ENCODE results near the gene UBE4A.

DNA sequence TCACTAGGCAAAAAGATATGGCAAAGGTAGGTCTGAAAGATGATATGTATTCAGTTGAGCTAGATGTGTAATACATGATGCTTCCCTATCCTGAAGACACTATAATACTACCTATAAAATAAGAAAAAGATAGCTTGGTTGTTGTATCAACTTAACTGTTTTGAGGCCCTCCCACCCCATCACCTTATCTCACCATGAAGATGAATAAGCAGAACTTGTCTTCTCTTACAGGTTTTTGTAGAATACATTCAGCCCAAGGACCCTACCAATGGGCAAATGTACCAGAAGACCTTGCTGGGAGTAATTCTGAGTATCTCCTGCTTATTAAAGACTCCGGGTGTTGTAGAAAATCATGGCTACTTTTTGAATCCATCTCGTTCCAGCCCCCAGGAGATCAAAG, 13.9 kb downstream of the UBE4A start:
- TF ChIP-seq EP300 (IDR thresholded peaks at IDR 0.05; ENCODE audit: borderline replicate concordance in 1 of 2, control insufficient read depth in 1 of 2, low read depth in 2 of 2, low read length in 2 of 2) = no peak
- TF ChIP-seq, protein P1, sequence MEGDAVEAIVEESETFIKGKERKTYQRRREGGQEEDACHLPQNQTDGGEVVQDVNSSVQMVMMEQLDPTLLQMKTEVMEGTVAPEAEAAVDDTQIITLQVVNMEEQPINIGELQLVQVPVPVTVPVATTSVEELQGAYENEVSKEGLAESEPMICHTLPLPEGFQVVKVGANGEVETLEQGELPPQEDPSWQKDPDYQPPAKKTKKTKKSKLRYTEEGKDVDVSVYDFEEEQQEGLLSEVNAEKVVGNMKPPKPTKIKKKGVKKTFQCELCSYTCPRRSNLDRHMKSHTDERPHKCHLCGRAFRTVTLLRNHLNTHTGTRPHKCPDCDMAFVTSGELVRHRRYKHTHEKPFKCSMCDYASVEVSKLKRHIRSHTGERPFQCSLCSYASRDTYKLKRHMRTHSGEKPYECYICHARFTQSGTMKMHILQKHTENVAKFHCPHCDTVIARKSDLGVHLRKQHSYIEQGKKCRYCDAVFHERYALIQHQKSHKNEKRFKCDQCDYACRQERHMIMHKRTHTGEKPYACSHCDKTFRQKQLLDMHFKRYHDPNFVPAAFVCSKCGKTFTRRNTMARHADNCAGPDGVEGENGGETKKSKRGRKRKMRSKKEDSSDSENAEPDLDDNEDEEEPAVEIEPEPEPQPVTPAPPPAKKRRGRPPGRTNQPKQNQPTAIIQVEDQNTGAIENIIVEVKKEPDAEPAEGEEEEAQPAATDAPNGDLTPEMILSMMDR (IDR thresholded peaks at IDR 0.05 in 2 of 3, conservative IDR thresholded peaks at IDR 0.05 in 1 of 3; ENCODE audit: control insufficient read depth in 2 of 3, extremely low read depth in 1 of 3, insufficient read depth in 1 of 3, low read depth in 3 of 3, low read length in 3 of 3) = no peak
- TF ChIP-seq POLR2AphosphoS5 (IDR thresholded peaks at IDR 0.05; ENCODE audit: low read length) = no peak
- no peak for TF ChIP-seq EZH2 (IDR thresholded peaks at IDR 0.05; ENCODE audit: borderline replicate concordance, control insufficient read depth, low read depth, low read length)
- no peak for TF ChIP-seq POLR2A (IDR thresholded peaks at IDR 0.05; ENCODE audit: low read depth, low read length)
- TF ChIP-seq CHD4 (IDR thresholded peaks at IDR 0.05) = no peak
- no peak for TF ChIP-seq RCOR1 (conservative IDR thresholded peaks at IDR 0.05; ENCODE audit: low read depth, low read length)
- TF ChIP-seq POU2F2 (IDR thresholded peaks at IDR 0.05; ENCODE audit: borderline replicate concordance, low read depth, low read length) = no peak
- TF ChIP-seq, protein P2, sequence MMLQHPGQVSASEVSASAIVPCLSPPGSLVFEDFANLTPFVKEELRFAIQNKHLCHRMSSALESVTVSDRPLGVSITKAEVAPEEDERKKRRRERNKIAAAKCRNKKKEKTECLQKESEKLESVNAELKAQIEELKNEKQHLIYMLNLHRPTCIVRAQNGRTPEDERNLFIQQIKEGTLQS (IDR thresholded peaks at IDR 0.05; ENCODE audit: borderline replicate concordance, extremely low read depth, low read depth, low read length) = no peak
- TF ChIP-seq RBBP5 (conservative IDR thresholded peaks at IDR 0.05) = no peak
- no peak for TF ChIP-seq HDAC6 (IDR thresholded peaks at IDR 0.05; ENCODE audit: unreplicated experiment)
